H1 (cell line): ENCODE data around the gene CPT2. TPM values are rescaled to one million over a fixed set of nuclear protein-coding genes. Genes with fewer than 3 reads are reported as not detected.

Experiments
- CTCF ChIA-PET: fragments of 300-600 bp; sonication (Branson Sonifier 250); formaldehyde crosslinking; loops from one replicate; lab custom pipeline; 2021; ENCODE audit not compliant: partially characterized antibody; lab: Charles Lee
- POLR2A ChIA-PET: fragments of 300-600 bp; sonication (Branson Sonifier 250); formaldehyde crosslinking; loops from one replicate; lab custom pipeline; 2021; ENCODE audit warnings: inconsistent platforms; ENCODE audit not compliant: partially characterized antibody; lab: Charles Lee
- DNase-seq, 2 experiments: peaks; one replicate each; pipeline versions ENCODE4 v3.0.0 to v3.0.0-alpha.2; 2010 to 2022; ENCODE audit warnings: low spot score in 2 of 2, low read depth in 1 of 2, mixed read lengths in 1 of 2
- FAIRE-seq: peaks from 2 replicates; lab custom pipeline; 2011; peaks lifted over from hg19 to GRCh38; lab: Jason Lieb, UNC
- H2AFZ ChIP-seq: 2 replicates; pipeline ENCODE4 v1.8.1; 2012; ENCODE audit warnings: low read length, inconsistent platforms
- H2AK5ac ChIP-seq: 2 replicates; pipeline ENCODE4 v1.6.1; 2013; ENCODE audit warnings: low read depth, low read length
- H2BK120ac ChIP-seq: replicated peaks from 2 replicates; pipeline ENCODE3; 2013; ENCODE audit warnings: low read depth, low read length, inconsistent platforms
- H2BK12ac ChIP-seq: 2 replicates; pipeline ENCODE4 v1.6.1; 2013; ENCODE audit warnings: low read depth, low read length
- H2BK15ac ChIP-seq: 2 replicates; pipeline ENCODE4 v1.6.1; 2013; ENCODE audit warnings: low read length
- H2BK20ac ChIP-seq: 2 replicates; pipeline ENCODE4 v1.6.1; 2013; ENCODE audit warnings: low read length
- H2BK5ac ChIP-seq: 2 replicates; pipeline ENCODE4 v1.6.1; 2013; ENCODE audit warnings: low read depth, low read length
- H3K14ac ChIP-seq: 2 replicates; pipeline ENCODE4 v1.6.1; 2013; ENCODE audit warnings: inconsistent platforms; ENCODE audit not compliant: insufficient read length
- H3K18ac ChIP-seq: 2 replicates; pipeline ENCODE4 v1.6.1; 2013; ENCODE audit warnings: low read length; ENCODE audit errors: extremely low read depth
- H3K23ac ChIP-seq: 2 replicates; pipeline ENCODE4 v1.6.1; 2013; ENCODE audit warnings: inconsistent platforms; ENCODE audit not compliant: insufficient read length
- H3K23me2 ChIP-seq: 2 replicates; pipeline ENCODE4 v1.6.1; 2013; ENCODE audit warnings: low read depth, low read length
- H3K27ac ChIP-seq: 2 replicates; pipeline ENCODE4 v1.6.1; 2011; ENCODE audit warnings: low read depth, low read length, inconsistent platforms
- H3K27me3 ChIP-seq, 4 experiments: replicated peaks in 1 of 4; 1 replicate in 1 of 4; 2 replicates in 3 of 4; pipeline versions ENCODE4 v1.6.1 to v1.8.1; 2011 to 2013; ENCODE audit warnings: low read length in 3 of 4, mild to moderate bottlenecking in 3 of 4, inconsistent platforms in 2 of 4, mixed read lengths in 2 of 4, moderate library complexity in 1 of 4; ENCODE audit not compliant: control insufficient read depth in 3 of 4, insufficient read depth in 3 of 4; ENCODE audit errors: extremely low read depth in 1 of 4
- H3K36me3 ChIP-seq, 4 experiments: 2 replicates each; pipeline versions ENCODE4 v1.6.1 to v1.8.1; 2011 to 2013; ENCODE audit warnings: mild to moderate bottlenecking in 4 of 4, low read length in 3 of 4, moderate library complexity in 2 of 4, control low read depth in 1 of 4, inconsistent platforms in 1 of 4; ENCODE audit not compliant: insufficient read depth in 4 of 4, control insufficient read depth in 2 of 4
- H3K4ac ChIP-seq: replicated peaks from 2 replicates; pipeline ENCODE3; 2013; ENCODE audit warnings: low read length, low read depth, mixed read lengths, inconsistent platforms; ENCODE audit not compliant: insufficient read length
- H3K4me1 ChIP-seq, 4 experiments: replicated peaks in 1 of 4; 1 replicate in 1 of 4; 2 replicates in 3 of 4; pipeline versions ENCODE4 v1.6.1 to v1.8.1; 2011 to 2013; ENCODE audit warnings: low read length in 3 of 4, inconsistent platforms in 2 of 4, mixed read lengths in 1 of 4; ENCODE audit not compliant: insufficient read depth in 4 of 4, control insufficient read depth in 3 of 4
- H3K4me2 ChIP-seq, 2 experiments: 2 replicates each; pipeline versions ENCODE4 v1.6.1 to v1.8.1; 2011 to 2013; ENCODE audit warnings: low read depth in 2 of 2, low read length in 2 of 2, control low read depth in 1 of 2, inconsistent platforms in 1 of 2, mild to moderate bottlenecking in 1 of 2; ENCODE audit not compliant: insufficient read depth in 1 of 2
- H3K4me3 ChIP-seq, 4 experiments: fragments of 200-600, 300-600 bp in 1 of 4; sonication (generic), shearing (Covaris generic), sonication (Bioruptor Twin) in 1 of 4; 2 replicates each; pipeline versions ENCODE4 v1.5.1 to v1.8.1; 2011 to 2016; ENCODE audit warnings: low read length in 4 of 4, low read depth in 3 of 4, control low read depth in 2 of 4, inconsistent platforms in 2 of 4, mild to moderate bottlenecking in 2 of 4, mixed read lengths in 1 of 4, moderate library complexity in 1 of 4; ENCODE audit not compliant: insufficient read depth in 2 of 4; ENCODE audit errors: extremely low read depth in 1 of 4
- H3K56ac ChIP-seq: replicated peaks from 2 replicates; pipeline ENCODE3; 2013; ENCODE audit warnings: low read depth, mild to moderate bottlenecking, mixed read lengths, low read length, inconsistent platforms; ENCODE audit not compliant: insufficient read length
- H3K79me1 ChIP-seq: 2 replicates; pipeline ENCODE4 v1.6.1; 2013; ENCODE audit warnings: low read depth, low read length, control low read depth
- H3K79me2 ChIP-seq, 2 experiments: 2 replicates each; pipeline versions ENCODE4 v1.6.1 to v1.8.1; 2012 to 2013; ENCODE audit warnings: low read length in 2 of 2, mild to moderate bottlenecking in 2 of 2, inconsistent platforms in 1 of 2; ENCODE audit not compliant: insufficient read depth in 2 of 2, control insufficient read depth in 1 of 2
- H3K9ac ChIP-seq, 4 experiments: replicated peaks in 1 of 4; 1 replicate in 1 of 4; 2 replicates in 3 of 4; pipeline versions ENCODE4 v1.6.1 to v1.8.1; 2011 to 2013; ENCODE audit warnings: low read depth in 3 of 4, low read length in 3 of 4, control low read depth in 2 of 4, mild to moderate bottlenecking in 2 of 4, moderate library complexity in 2 of 4, inconsistent platforms in 1 of 4; ENCODE audit errors: extremely low read depth in 1 of 4
- H3K9me3 ChIP-seq, 2 experiments: 2 replicates each; pipeline versions ENCODE4 v1.6.1 to v1.8.1; 2012 to 2013; ENCODE audit warnings: mild to moderate bottlenecking in 2 of 2, moderate library complexity in 2 of 2, control low read depth in 1 of 2, inconsistent platforms in 1 of 2, low read depth in 1 of 2, low read length in 1 of 2, mixed read lengths in 1 of 2; ENCODE audit not compliant: insufficient read depth in 2 of 2
- H4K20me1 ChIP-seq, 2 experiments: replicated peaks in 1 of 2; 2 replicates each; pipeline versions ENCODE3 to v1.8.1; 2011 to 2013; ENCODE audit warnings: inconsistent platforms in 2 of 2, low read length in 2 of 2, mild to moderate bottlenecking in 1 of 2; ENCODE audit not compliant: insufficient read depth in 2 of 2, control insufficient read depth in 1 of 2
- H4K5ac ChIP-seq: 2 replicates; pipeline ENCODE4 v1.6.1; 2013; ENCODE audit warnings: low read length, low read depth, mixed read lengths, inconsistent platforms; ENCODE audit not compliant: insufficient read length
- H4K8ac ChIP-seq: 2 replicates; pipeline ENCODE4 v1.8.0; 2013; ENCODE audit warnings: mild to moderate bottlenecking, moderate library complexity, low read length, inconsistent platforms; ENCODE audit not compliant: insufficient read depth; ENCODE audit errors: extremely low read depth
- H4K91ac ChIP-seq: replicated peaks from 2 replicates; pipeline ENCODE3; 2013; ENCODE audit warnings: low read length, mixed read lengths, inconsistent platforms; ENCODE audit not compliant: insufficient read length
- BRCA1 ChIP-seq: IDR thresholded peaks from 2 replicates; pipeline ENCODE4 v1.6.1; 2012; ENCODE audit warnings: low read depth, low read length, improper control_type of control experiment
- CBX5 ChIP-seq: fragments of 300-800, 300-1000 bp; sonication (generic); IDR thresholded peaks from 2 replicates; pipeline ENCODE4 v1.7.1; 2016; ENCODE audit warnings: antibody characterized with exemption, low read length, low read depth
- CTBP2 ChIP-seq: IDR thresholded peaks from 2 replicates; pipeline ENCODE4 v1.7.0; 2011; ENCODE audit warnings: borderline replicate concordance, mild to moderate bottlenecking, moderate library complexity, mixed read lengths, low read length; ENCODE audit not compliant: insufficient read depth, insufficient read length
- EP300 ChIP-seq, 2 experiments: IDR thresholded peaks; 1 replicate in 1 of 2; 2 replicates in 1 of 2; pipeline ENCODE4 v1.6.1; 2011 to 2012; ENCODE audit warnings: low read depth in 2 of 2, low read length in 2 of 2, mild to moderate bottlenecking in 2 of 2, borderline replicate concordance in 1 of 2, inconsistent platforms in 1 of 2, moderate library complexity in 1 of 2
- GABPA ChIP-seq: IDR thresholded peaks from 2 replicates; pipeline ENCODE4 v1.6.1; 2011; ENCODE audit warnings: mild to moderate bottlenecking, low read length, moderate library complexity, borderline replicate concordance; ENCODE audit not compliant: insufficient read depth
- HDAC2 ChIP-seq, 2 experiments: fragments of 300-600 bp in 1 of 2; sonication (generic) in 1 of 2; IDR thresholded peaks; 2 replicates each; pipeline ENCODE4 v1.6.1; 2011 to 2012; ENCODE audit warnings: low read depth in 2 of 2, low read length in 2 of 2, mild to moderate bottlenecking in 2 of 2, moderate library complexity in 2 of 2, borderline replicate concordance in 1 of 2, inconsistent platforms in 1 of 2
- NRF1 ChIP-seq: IDR thresholded peaks from 2 replicates; pipeline ENCODE4 v1.6.1; 2011; ENCODE audit warnings: mild to moderate bottlenecking, low read depth, low read length, improper control_type of control experiment
- POLR2AphosphoS5 ChIP-seq: IDR thresholded peaks from 2 replicates; pipeline ENCODE4 v1.6.1; 2011; ENCODE audit warnings: low read depth, low read length
- RAD21 ChIP-seq, 2 experiments: IDR thresholded peaks in 1 of 2; conservative IDR thresholded peaks in 1 of 2; 2 replicates each; pipeline ENCODE4 v1.6.1; 2011; ENCODE audit warnings: low read depth in 2 of 2, low read length in 2 of 2, improper control_type of control experiment in 1 of 2, inconsistent platforms in 1 of 2, mild to moderate bottlenecking in 1 of 2, moderate library complexity in 1 of 2
- RBBP5 ChIP-seq: IDR thresholded peaks from 2 replicates; pipeline ENCODE4 v1.7.1; 2012; ENCODE audit warnings: low read depth, mild to moderate bottlenecking, inconsistent platforms, low read length, moderate library complexity, borderline replicate concordance
- RFX5 ChIP-seq: IDR thresholded peaks from 2 replicates; pipeline ENCODE4 v1.6.1; 2011; ENCODE audit warnings: low read depth, low read length, improper control_type of control experiment, borderline replicate concordance
- SAP30 ChIP-seq: fragments of 300-600 bp; sonication (generic); IDR thresholded peaks from 2 replicates; pipeline ENCODE4 v1.7.1; 2012; ENCODE audit warnings: low read length, moderate library complexity, mild to moderate bottlenecking, inconsistent platforms; ENCODE audit not compliant: insufficient read depth, insufficient replicate concordance
- TEAD4 ChIP-seq: IDR thresholded peaks from 2 replicates; pipeline ENCODE4 v1.6.1; 2012; ENCODE audit warnings: low read depth, low read length, inconsistent platforms, mixed read lengths
- WGBS, 2 experiments: shearing (Covaris generic) in 1 of 2; methylation state at CpG; one replicate each; pipeline versions ENCODE4 v1.1.6 to v1.1.7; 2013 to 2015; ENCODE audit warnings: low lambda C conversion rate in 2 of 2, mixed read lengths in 2 of 2, inconsistent platforms in 1 of 2, low coverage in 1 of 2, missing lambda C conversion rate in 1 of 2; ENCODE audit not compliant: insufficient replicate concordance in 2 of 2, insufficient coverage in 1 of 2, insufficient read length in 1 of 2; ENCODE audit errors: extremely low coverage in 1 of 2, missing lambda C conversion rate in 1 of 2; 5-methylcytosine and 5-hydroxymethylcytosine counted together
- polyA plus RNA-seq, 7 experiments: library from polyadenylated mRNA; depleted of rRNA in 3 of 7; stranded (reverse) in 5 of 7; unstranded in 2 of 7; fragments of >200 nt in 5 of 7; fragments of 200-250 nt in 2 of 7; gene quantifications; 1 replicate in 5 of 7; 2 replicates in 1 of 7; 4 replicates in 1 of 7; pipeline versions ENCODE4 v1.2.1 to v1.2.3, GENCODE V29; 2011 to 2013; ENCODE audit warnings: missing spikeins in 2 of 7, mixed read lengths in 2 of 7
- total RNA-seq: library from RNA; stranded (reverse); fragmentation: NEBNext Ultra II Directional; extraction: Animal tissue kit (Norgen Biotek cat#: 25700); gene quantifications from 2 replicates; pipeline ENCODE4 v1.2.1, GENCODE V29; 2021

Gene CPT2
- total and polyA plus RNA-seq, 2 of the 8 experiments (the other 6 are each of a cell fraction or from before 2014, with no cell fraction given): 23.9 to 25.5 TPM

- POLR2A ChIA-PET: interaction anchor here (0.8 kb wide), 1 partner anchor 11 kb away, joined by 4 read pairs; no protein-coding TSS in a partner anchor
- no peak overlapping the region for H2BK12ac ChIP-seq
- no peak overlapping the region for H3K23ac ChIP-seq
- no peak overlapping the region for H3K4ac ChIP-seq
- H2BK5ac ChIP-seq: no peak overlapping the region
- 90% methylated on average over 2 of the region's 2 CpGs; no CpG with 5 or more reads in 1 of the 2 experiments for WGBS, 2 experiments
- no peak overlapping the region for H3K9ac ChIP-seq
- H3K27me3 ChIP-seq: no peaks in the 10 kb centered on the region
- no peak overlapping the region for H2BK20ac ChIP-seq
- H3K36me3 ChIP-seq: peaks cover 56 to 95% (median 89%) of the 10 kb centered on the region in 4 experiments
- H4K20me1 ChIP-seq: peaks cover 2% of the 10 kb centered on the region in 2 experiments
- H2BK15ac ChIP-seq: no peak overlapping the region
- FAIRE-seq: no peak
- no peak overlapping the region for H3K18ac ChIP-seq
- no peak overlapping the region for H2AK5ac ChIP-seq
- H4K8ac ChIP-seq: no peak overlapping the region
- DNase-seq: no peak
- CTCF ChIA-PET: interaction anchor here (0.6 to 7.2 kb wide), 3 partner anchors 8 to 1939 kb away, joined by 3 to 36 read pairs (median 5); no protein-coding TSS in a partner anchor
- H2BK120ac ChIP-seq: no peak overlapping the region
- no peaks in the 10 kb centered on the region for H3K79me2 ChIP-seq
- no peak overlapping the region for H2AFZ ChIP-seq
- H3K9me3 ChIP-seq: no peaks in the 10 kb centered on the region
- H3K56ac ChIP-seq: no peak overlapping the region
- no peak overlapping the region for H4K5ac ChIP-seq
- H3K79me1 ChIP-seq: no peaks in the 10 kb centered on the region
- H3K23me2 ChIP-seq: no peaks in the 10 kb centered on the region
- H3K14ac ChIP-seq: no peak overlapping the region
- H3K4me1 ChIP-seq: no peaks in the 10 kb centered on the region
- H4K91ac ChIP-seq: no peak overlapping the region
- H3K27ac ChIP-seq: no peak overlapping the region
- H3K4me2 ChIP-seq: no peak overlapping the region
- H3K4me3 ChIP-seq: no peak overlapping the region
- TF ChIP-seq HDAC2 (IDR thresholded peaks at IDR 0.05; ENCODE audit: borderline replicate concordance in 1 of 2, low read depth in 2 of 2, low read length in 2 of 2) (no peak), RBBP5 (no peak), BRCA1 (no peak), SAP30 (no peak), NRF1 (no peak), CBX5 (no peak), POLR2AphosphoS5 (no peak), CTBP2 (no peak), RAD21 (IDR thresholded peaks at IDR 0.05 in 1 of 2, conservative IDR thresholded peaks at IDR 0.05 in 1 of 2; ENCODE audit: low read depth in 2 of 2, low read length in 2 of 2) (no peak), TEAD4 (no peak), RFX5 (no peak), GABPA (no peak), EP300 (IDR thresholded peaks at IDR 0.05; ENCODE audit: borderline replicate concordance in 1 of 2, low read depth in 2 of 2, low read length in 2 of 2) (no peak)
Observed at GRCh38 chr1:53259932-53260331, 63.3 kb downstream of the CPT2 start.
